HG02938 (cell line): ENCODE data around the gene CEP350.

ENCODE experiments used
- ATAC-seq: cut with Tn5 transposase; IDR thresholded peaks from one replicate; pipeline ENCODE4 v1.9.1; 2021; ENCODE audit warnings: mild to moderate bottlenecking, moderate library complexity; ENCODE audit not compliant: unreplicated experiment

The CEP350 gene

DNA sequence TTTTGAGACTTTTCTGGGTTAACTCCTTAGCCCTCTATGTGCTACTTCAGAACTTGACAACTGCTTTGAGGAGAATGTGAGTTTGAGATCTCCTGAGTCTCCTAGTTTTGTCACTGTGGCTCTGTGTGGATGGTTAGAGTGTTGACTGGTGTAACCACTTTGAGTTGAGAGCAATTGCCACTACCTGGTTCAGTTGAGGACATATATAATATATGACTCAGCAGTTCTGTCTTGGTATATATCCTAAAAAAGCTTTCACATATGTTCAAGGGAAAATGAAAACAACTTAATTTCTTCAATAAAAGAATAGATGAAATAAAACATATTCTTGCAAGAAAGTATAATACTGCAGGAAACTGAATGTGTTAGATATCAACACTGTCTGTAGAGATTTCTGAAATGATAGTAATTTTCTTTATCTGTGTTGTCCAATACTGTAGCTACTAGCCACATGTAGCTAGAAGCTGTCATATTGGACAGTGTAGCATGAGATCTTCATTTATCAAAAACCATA lies 103.3 kb downstream of the CEP350 start:
- no peak for ATAC-seq

DNA sequence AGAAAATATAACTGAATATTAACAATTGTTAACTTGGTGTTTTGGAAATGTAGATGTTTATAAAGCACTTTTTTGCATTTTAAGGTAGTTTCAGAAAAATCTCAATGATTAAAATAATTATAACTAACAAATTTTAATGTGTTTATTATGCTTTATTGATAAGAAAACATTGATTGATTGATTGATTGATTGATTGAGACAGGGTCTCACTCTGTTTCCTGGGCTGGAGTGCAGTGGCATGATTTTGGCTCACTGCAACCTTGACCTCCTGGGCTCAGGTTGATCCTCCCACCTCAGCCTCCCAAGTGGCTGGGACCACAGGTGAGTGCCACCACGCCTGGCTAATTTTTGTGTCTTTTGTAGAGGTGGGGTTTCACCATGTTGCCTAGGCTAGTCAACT lies 106.4 kb downstream of the CEP350 start:
- ATAC-seq = no peak

DNA sequence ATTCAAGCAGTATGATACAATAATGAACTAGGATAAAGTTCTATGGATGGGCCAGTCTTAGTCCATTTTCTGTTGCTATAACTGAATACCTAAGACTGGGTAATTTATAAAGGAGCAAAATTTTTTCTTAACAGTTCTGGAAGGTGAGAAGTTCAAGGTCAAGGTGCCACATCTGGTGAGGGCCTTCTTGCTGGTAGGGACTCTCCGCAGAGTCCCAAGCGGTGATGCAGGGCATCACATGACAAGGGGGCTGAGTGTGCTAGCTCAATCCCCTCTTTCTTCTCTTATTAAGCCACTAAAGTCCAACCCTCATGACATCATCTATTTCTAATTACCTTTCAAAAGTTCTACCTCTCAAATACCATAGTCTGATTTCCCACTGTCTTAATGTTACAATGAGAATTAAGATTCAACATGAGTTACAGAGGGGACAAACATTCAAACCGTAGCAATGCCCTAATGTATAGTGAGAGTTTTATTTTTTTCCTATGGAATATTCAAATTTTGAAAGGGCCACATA lies 107.9 kb downstream of the CEP350 start:
- ATAC-seq = no peak

DNA sequence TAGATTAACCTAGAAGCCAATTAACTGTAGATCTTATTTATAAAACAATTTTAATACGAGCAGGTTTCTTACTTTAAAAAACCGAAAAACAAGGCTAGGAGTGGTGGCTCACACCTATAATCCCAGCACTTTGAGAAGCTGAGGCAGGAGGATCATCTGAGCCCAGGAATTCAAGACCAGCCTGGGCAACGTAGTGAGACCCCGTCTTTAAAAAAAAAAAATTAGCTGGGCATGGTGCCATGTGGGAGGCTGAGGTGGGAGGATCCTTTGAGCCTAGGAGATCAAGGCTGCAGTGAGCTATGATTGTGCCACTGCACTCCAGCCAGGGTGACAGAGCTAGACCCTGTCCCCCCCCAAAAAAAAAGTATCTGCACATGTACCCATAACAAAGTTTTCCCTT lies 110.8 kb downstream of the CEP350 start:
- ATAC-seq = no peak

DNA sequence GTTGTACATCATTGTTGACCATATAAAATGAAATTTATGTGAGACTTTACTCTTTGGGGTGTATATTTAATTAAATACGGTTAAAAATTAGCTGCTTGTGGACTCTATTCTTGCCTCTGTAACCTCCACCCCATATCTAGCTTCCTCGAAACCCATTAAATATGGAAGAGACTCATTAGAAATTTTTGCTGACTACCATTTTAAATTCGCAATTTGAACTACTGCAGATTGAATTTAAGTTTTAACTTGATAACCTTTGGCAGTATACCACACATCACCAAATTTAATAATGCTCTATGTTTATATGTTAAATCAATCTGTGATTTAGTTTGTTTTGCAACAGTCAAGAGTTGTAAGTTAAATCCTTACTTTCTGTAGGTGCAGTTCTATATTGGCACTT lies 111.5 kb downstream of the CEP350 start:
- ATAC-seq = no peak

DNA sequence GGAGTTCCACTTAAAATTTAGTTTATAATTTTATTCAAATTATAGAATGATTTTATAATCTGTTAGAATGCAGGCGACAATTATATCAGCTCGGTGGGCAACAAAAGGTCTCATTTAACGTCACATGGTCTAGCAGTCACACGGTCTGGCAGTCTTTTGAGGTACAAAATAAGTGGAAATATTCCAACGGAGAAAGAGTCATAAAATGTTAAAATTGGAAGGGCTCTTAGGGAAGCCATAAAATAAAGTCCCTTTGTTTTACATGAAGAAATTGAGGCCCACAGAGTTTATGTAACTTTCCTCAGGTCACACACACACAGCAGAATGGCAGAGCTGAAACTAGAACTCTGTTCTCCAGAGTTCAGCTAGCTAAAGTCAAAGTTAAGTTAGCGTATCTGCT lies 115.7 kb downstream of the CEP350 start:
- ATAC-seq = no peak

DNA sequence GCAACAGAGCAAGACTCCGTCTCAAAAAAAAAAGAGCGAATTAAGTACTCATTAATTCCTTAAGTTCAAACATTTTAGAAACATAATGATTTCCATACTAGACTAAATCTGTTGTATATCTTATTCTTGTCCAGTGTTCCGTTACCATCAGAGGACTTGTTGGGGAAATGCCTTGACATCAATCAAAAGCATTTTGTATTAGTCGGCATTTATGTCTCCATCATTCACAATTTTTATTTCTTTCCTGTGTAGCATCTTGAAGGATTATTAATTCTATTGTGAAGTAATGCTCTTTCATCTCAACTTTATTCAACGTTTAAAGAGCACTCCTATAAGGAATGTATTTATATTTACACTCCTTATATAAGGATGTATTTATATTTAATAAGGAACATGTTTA lies 117.1 kb downstream of the CEP350 start:
- no peak for ATAC-seq

DNA sequence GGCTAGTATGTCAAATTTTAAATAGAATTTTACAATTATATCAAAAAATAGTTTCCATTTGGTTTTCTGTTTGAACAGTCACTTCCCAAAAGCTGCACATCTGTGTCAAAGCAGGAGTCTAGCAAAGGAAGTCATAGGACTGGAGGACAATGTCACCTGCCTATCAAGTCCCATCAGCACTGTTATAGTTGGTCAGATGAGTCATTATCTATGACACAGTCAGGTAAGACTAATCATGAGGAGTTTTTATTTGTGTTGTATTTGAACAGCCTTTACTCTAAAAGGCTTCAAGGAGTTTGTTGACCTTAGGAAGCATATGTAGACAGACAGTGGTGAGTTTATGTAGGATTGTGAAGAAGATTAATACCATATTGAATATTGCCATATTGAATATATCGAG lies 125.8 kb downstream of the CEP350 start:
- ATAC-seq = no peak

DNA sequence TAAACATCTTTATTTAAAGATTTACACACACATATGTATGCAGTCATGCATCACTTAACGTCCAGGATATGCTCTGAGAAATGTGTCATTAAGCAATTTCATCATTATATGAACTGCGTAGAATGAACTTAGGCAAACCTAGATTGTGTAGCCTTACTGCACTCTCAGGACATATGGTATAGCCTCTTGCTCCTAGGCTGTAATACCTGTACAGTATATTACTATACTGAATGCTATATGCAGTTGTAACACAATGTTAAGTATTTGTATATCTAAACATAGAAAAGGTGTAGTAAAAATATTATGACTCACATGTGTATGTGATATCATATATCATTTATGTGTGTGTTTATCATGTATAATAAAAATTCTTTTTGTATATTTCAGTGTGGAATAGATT lies 126.9 kb downstream of the CEP350 start:
- no peak for ATAC-seq

DNA sequence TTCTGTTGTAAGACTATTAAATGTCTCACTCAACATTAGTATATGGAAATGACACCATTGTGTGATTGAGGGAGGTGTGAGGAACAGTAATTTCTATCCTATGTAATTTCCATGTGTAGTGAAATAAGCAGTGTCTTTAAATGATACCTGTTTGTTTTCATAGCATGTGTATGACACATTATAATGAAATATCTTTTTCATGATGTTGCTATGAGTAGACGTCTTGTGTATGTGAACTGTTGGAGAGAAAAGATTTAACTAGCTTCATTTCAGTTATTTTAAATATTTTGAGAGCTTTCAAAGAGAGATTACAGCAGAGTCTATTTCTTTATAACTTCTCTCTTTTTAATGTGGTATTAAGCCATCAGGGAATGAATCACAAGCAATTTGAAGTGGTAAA lies 128.6 kb downstream of the CEP350 start:
- ATAC-seq = no peak

DNA sequence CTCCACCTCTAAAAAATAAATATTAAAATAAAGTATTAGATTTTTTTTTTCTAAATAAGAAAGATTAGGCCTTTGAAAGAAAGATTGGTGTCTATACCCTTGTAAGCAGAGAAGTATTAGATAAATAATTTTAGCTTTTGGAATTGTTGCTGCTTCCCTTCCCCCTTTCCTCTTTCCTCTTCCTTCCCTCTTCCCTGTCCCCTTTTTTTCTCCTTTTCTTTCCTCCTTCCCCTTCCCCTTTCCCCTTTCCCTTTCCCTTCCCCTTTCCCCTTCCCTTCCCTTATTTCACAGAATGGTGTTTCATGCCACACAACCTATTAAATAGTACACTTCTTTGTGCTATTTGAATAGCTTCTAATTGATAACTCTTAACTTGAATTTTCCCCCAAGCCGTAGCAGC lies 130.3 kb downstream of the CEP350 start:
- no peak for ATAC-seq

DNA sequence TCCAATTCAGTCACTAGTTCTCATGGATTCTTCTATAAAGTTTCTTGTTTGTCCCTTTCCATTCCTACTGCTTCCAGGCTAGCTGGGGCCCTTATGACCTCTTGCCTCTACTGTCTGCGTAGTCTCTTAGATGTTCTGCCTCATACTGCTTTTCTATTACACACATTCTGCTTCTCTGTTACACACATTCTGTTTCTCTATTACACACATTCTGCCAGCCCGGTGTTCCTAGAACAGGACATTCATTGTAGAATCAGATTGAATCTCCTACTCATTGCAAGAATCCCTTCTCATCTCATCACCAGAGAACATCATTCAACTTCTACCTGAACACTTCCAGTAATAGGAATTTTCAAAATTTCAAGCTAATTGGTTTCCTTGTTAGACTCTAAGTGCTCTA lies 130.7 kb downstream of the CEP350 start:
- no peak for ATAC-seq

DNA sequence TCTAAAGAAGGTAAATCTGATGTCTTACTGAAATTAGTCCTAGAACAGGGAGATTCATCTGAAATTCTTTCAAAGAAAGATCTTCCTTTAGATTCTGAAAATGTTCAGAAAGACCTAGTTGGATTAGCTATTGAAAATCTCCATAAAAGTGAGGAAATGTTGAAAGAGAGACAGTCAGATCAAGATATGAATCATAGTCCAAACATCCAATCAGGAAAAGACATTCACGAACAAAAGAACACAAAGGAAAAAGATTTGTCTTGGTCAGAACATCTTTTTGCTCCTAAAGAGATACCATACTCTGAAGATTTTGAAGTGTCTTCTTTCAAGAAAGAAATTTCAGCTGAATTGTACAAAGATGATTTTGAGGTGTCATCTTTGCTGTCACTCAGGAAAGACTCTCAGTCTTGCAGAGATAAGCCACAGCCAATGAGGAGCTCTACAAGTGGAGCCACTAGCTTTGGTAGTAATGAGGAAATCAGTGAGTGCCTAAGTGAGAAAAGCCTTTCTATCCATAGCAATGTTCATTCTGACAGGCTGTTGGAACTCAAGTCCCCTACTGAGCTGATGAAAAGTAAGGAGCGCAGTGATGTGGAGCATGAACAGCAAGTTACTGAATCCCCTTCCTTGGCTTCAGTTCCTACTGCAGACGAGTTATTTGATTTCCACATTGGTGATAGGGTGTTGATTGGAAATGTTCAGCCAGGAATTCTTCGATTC lies 138.5 kb downstream of the CEP350 start:
- no peak for ATAC-seq

DNA sequence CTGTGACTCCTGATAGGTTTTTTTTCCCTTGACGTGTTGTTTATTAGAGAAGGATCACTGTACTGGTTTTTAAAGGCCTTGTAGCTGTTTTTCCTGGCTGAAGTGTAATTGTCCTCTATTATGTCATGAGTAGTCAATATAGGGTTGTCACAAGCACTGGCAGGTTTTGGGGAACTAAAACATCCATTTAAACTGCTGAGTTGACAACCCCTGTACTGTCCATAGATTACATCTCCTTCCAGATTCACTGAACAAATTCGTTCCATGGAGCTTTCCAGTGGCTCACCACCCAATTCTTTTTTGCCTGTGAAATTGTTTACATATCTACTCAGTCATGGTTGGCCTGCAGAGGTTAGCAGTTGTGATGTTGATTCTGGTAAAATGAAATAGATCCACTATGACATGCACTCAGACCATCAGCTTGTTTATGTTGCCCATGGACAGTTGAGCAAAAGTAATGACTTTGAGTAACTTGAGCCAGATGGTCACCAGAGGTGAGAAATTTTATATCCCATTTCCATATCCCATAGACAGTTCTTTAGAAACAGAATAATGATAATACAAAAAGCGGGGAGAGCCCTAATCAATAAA lies 140.2 kb downstream of the CEP350 start:
- ATAC-seq = no peak

DNA sequence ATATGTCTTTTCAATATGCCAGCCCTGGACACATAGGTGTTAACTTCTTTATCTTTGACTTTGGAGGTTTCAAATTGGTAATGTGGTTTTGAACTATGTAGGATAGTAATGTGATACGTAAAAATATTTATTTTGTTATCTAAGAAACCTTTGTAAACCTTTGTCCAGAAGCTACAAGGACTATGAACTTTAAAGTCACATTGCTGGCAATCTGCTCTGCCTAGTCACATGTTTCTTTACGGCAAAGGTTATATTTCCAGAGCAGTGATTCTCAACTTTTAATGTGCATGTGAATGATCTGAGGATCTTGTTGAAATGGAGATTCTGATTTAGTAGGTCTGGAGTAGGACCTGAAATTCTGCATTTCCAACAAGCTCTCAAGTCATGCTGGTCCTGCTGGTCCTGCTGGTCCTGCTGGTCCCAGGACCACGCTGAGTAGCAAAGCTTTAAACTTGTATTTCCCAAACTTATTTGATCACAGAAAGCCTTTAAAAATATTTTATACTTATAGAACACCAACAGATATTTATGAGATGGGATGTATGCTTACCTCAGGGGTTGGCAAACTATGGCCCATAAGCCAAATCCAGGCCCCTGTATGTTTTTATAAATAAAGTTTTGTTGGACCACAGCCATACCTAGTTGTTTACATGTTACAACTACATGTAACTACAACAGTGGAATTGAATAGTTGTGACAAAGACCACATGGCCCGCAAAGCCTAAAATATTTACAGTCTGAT lies 142.1 kb downstream of the CEP350 start:
- no peak for ATAC-seq

DNA sequence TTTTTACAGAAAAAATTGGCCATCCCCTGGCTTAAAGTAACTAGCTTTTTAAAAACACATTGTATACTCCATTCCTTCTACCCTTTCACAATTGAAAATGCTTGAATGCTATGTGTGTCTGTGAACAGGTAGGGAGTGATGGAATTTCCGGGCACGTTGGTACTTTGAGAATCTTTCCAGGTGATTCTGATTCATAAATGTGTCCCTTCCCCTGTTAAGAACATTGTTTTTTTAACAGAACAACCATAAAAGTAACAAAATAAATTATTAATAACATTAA lies 142.7 kb downstream of the CEP350 start:
- no peak for ATAC-seq

DNA sequence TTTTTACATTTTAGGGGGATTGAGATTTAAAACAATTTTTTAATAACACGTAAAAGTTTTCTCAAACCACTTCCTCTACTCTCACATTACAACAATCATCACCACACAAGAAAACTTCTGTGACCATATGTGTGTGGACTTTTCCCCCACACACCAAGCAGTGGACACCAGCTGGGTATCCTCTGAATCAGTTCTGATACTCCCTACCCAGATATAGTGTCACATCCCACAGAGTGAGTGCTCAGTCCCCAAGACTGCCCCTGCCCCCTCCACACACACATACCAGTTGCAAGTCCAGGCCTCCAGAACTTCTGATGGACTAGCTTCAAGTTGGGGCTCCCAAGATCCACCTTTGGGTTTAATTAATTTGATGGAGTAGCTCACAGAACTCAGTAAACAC lies 146.8 kb downstream of the CEP350 start:
- no peak for ATAC-seq

DNA sequence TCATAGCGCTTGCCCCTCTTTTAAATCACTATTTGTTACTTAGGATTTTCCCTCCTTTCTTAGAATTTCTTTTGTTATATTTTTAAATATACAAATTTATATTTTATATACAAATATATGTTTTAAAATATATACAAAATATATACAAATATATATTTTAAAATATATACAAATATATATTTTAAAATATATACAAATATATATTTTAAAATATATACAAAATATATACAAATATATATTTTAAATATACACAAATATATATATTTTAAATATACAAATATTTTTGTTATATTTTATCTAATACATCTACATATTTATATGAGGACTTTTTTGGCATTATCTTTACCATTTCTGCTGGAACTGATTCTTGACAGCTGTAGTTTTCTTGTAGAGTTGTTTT lies 149.2 kb downstream of the CEP350 start:
- ATAC-seq = no peak

DNA sequence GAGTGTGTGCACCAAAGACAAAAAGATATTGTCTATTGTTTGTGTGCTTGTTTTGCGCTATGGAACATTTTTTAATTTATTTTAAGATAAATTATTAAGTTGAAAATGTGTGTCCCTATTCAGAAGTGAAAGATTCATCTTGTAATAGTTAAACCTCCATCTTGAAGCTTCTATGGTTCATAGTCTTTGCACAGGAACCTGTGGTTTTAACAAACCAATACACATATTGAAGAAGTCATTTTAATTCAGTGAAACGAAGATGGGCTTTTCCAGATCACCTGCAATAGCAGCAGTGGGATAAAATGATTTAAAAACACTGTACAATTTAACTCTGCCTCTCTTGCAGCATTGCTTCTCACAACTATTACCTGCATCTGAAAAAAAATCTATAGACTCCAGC lies 157.5 kb downstream of the CEP350 start:
- ATAC-seq = no peak

DNA sequence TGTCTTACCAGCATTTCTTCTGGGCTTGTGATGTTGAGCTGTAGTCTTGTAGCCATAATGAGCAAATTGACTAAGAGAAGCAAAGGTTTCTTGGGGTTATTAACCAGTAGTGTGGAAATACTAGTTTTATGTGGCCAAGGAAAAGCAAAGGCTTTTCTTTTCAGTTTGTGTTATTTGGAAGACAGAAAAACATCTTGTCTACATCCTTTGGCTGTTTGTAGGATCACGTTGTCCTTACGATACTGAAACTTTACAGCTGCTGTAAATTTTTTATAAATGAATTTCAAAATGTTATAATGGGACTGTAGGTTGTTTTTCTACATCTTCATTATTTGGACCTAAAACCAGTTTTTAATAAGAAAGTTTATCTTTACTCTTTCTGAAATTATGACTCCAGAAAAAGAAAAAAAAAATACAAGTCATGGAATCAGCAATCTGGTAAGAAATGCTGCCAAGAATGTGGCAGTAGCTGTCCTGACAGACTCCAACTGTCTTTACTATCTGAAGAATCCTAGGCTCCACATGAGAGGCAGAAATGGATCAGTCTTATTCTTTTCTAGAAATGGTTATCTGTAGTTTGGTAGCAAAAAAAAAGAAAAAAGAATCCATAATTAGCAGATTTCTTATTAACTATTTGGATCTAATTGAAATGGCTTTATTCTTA lies 158.5 kb downstream of the CEP350 start:
- no peak for ATAC-seq

DNA sequence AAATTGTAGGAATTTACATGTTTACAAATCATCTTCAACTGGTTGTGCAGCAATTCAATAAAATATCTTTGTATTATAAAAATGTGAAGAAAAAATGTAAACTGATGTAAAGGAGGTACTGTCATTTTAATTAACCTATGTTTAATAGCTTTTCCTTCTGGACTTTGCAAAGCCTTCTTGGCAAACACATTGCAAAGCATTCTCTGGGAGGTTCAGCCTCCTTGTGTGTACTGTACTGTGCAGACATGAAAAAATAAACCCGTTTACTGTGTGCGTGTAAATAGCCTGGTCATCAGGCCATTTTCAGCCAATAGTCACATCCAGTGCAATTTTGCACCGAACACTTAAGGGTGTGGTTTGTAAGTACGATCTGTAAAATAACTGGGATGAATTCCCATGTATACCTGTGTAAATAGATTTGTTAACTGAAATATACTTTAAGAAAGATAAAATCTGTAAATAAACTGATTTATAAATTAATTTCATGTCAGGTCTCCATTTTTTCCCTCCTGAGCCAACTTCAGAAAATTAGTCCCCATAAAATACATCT lies 159.9 kb downstream of the CEP350 start:
- no peak for ATAC-seq
